ENCODE data around the gene CYP11A1. TPM values are rescaled to one million over a fixed set of nuclear protein-coding genes. Genes with fewer than 3 reads are reported as not detected.

Gene CYP11A1
- polyA plus RNA-seq, 3 donors: not detected

- H3K79me2 ChIP-seq (ENCODE audit: insufficient read depth, low read length): no peaks in the 10 kb centered on the region
- TF ChIP-seq CTCF (IDR thresholded peaks at IDR 0.05): no peak
- H3K9ac ChIP-seq (ENCODE audit: insufficient read depth, low read length, poor library complexity, severe bottlenecking): no peak overlapping the region
- H3K9me3 ChIP-seq (replicated peaks in 1 of 2; ENCODE audit: control insufficient read depth in 1 of 2, insufficient read depth in 1 of 2, low read length in 2 of 2): no peaks in the 10 kb centered on the region
- no peaks in the 10 kb centered on the region for H4K20me1 ChIP-seq (ENCODE audit: insufficient read depth, low read length)
- intact Hi-C loops (cut with micrococcal nuclease): no loop called here
- Mint-ChIP-seq H3K36me3 (no peaks in the 10 kb centered on the region), H3K4me3 (no peak overlapping the region), H3K27me3 (ENCODE audit: low read depth in 3 of 3) (peaks cover 14 to 27% (median 20%) of the 10 kb centered on the region in 3 donors), H3K4me1 (no peaks in the 10 kb centered on the region), H3K9me3 (no peaks in the 10 kb centered on the region), H3K27ac (peak overlapping the region in 1 of 7 donors; percentile 42)
- H3K36me3 ChIP-seq (replicated peaks in 1 of 2; ENCODE audit: control insufficient read depth in 1 of 2, insufficient read depth in 2 of 2, low read length in 2 of 2): no peaks in the 10 kb centered on the region
- DNase-seq: no peak
- H3K4me3 ChIP-seq (replicated peaks in 1 of 3; ENCODE audit: low read depth in 2 of 3, low read length in 3 of 3): no peak overlapping the region
- WGBS (ENCODE audit: insufficient coverage): 21% methylated on average over 1 of the region's 1 CpG
- H3K27ac ChIP-seq (ENCODE audit: low read depth in 1 of 2, low read length in 2 of 2): no peak overlapping the region
- no peaks in the 10 kb centered on the region for H3K4me1 ChIP-seq (ENCODE audit: control insufficient read depth in 1 of 2, insufficient read depth in 2 of 2, low read length in 2 of 2)
- H2AFZ ChIP-seq (ENCODE audit: insufficient read depth, low read depth, low read length, poor library complexity, severe bottlenecking): no peak overlapping the region
- no peak overlapping the region for H3K4me2 ChIP-seq (replicated peaks; ENCODE audit: extremely low read depth, low read length, poor library complexity, severe bottlenecking)
- no peaks in the 10 kb centered on the region for H3K27me3 ChIP-seq (ENCODE audit: control insufficient read depth in 2 of 2, insufficient read depth in 2 of 2, low read length in 2 of 2)
Measured at GRCh38 chr15:74297887-74298286, 69.6 kb downstream of the CYP11A1 start.

- no peak for DNase-seq
- H3K27ac Mint-ChIP-seq: no peak overlapping the region
- Histone ChIP-seq H3K9ac (ENCODE audit: insufficient read depth, low read length, poor library complexity, severe bottlenecking) (no peak overlapping the region), H3K9me3 (replicated peaks in 1 of 2; ENCODE audit: control insufficient read depth in 1 of 2, insufficient read depth in 1 of 2, low read length in 2 of 2) (no peaks in the 10 kb centered on the region), H3K4me3 (replicated peaks in 1 of 3; ENCODE audit: low read depth in 2 of 3, low read length in 3 of 3) (no peak overlapping the region), H2AFZ (ENCODE audit: insufficient read depth, low read depth, low read length, poor library complexity, severe bottlenecking) (no peak overlapping the region), H3K4me2 (replicated peaks; ENCODE audit: extremely low read depth, low read length, poor library complexity, severe bottlenecking) (no peak overlapping the region), H3K27ac (ENCODE audit: low read depth in 1 of 2, low read length in 2 of 2) (no peak overlapping the region), H3K27me3 (ENCODE audit: control insufficient read depth in 2 of 2, insufficient read depth in 2 of 2, low read length in 2 of 2) (no peaks in the 10 kb centered on the region), H4K20me1 (ENCODE audit: insufficient read depth, low read length) (no peaks in the 10 kb centered on the region), H3K79me2 (ENCODE audit: insufficient read depth, low read length) (no peaks in the 10 kb centered on the region), H3K4me1 (ENCODE audit: control insufficient read depth in 1 of 2, insufficient read depth in 2 of 2, low read length in 2 of 2) (no peaks in the 10 kb centered on the region), H3K36me3 (replicated peaks in 1 of 2; ENCODE audit: control insufficient read depth in 1 of 2, insufficient read depth in 2 of 2, low read length in 2 of 2) (no peaks in the 10 kb centered on the region)
- peaks cover 11 to 22% (median 17%) of the 10 kb centered on the region in 3 donors for H3K27me3 Mint-ChIP-seq (ENCODE audit: low read depth in 3 of 3)
- 61% methylated on average over 4 of the region's 6 CpGs for WGBS (ENCODE audit: insufficient coverage)
- intact Hi-C loops (cut with micrococcal nuclease): no loop called here
- no peaks in the 10 kb centered on the region for H3K9me3 Mint-ChIP-seq
- H3K4me3 Mint-ChIP-seq: no peak overlapping the region
- H3K36me3 Mint-ChIP-seq: no peaks in the 10 kb centered on the region
- TF ChIP-seq CTCF (IDR thresholded peaks at IDR 0.05): no peak
- no peaks in the 10 kb centered on the region for H3K4me1 Mint-ChIP-seq
Measured at GRCh38 chr15:74295800-74296199, 71.6 kb downstream of the CYP11A1 start.
